Right atrium auricular region (tissue), 2 donors: ENCODE data around the gene BRD1. TPM values are rescaled to one million over a fixed set of nuclear protein-coding genes. Genes with fewer than 3 reads are reported as not detected.
"Not testable (repeated sequence)": the region's sequence is repeated elsewhere in the genome, so short reads cannot be mapped to it uniquely, and the experiment has no call there.

Source experiments
- DNase-seq: peaks from one replicate; pipeline ENCODE4 v3.0.0-alpha.2; 2019; ENCODE audit warnings: low spot score
- H3K27ac ChIP-seq, 2 donors: fragments of 200-600 bp; sonication (generic); 1 replicate in 1 of 2; 2 replicates in 1 of 2; pipeline ENCODE4 v1.5.1; 2016 to 2019
- H3K27me3 ChIP-seq, 2 donors: fragments of 200-600 bp; sonication (generic); one replicate each; pipeline versions ENCODE4 v1.5.1 to v1.6.0; 2017 to 2019
- H3K36me3 ChIP-seq: fragments of 200-600 bp; sonication (generic); one replicate; pipeline ENCODE4 v1.5.1; 2016
- H3K4me1 ChIP-seq, 2 donors: fragments of 200-600 bp; sonication (generic); one replicate each; pipeline versions ENCODE4 v1.5.1 to v1.6.0; 2017 to 2019
- H3K4me3 ChIP-seq, 2 donors: fragments of 200-600 bp; sonication (generic); 1 replicate in 1 of 2; 2 replicates in 1 of 2; pipeline ENCODE4 v1.5.1; 2017 to 2019; ENCODE audit warnings: mild to moderate bottlenecking in 1 of 2, moderate library complexity in 1 of 2
- H3K9me3 ChIP-seq, 2 donors: fragments of 200-600 bp; sonication (generic); one replicate each; pipeline ENCODE4 v1.5.1; 2019
- total RNA-seq, 2 donors: library from RNA; depleted of rRNA; stranded (reverse); fragments of >200 nt; gene quantifications; one replicate each; pipeline ENCODE4 v1.1.0, GENCODE V29; 2016
- TF ChIP-seq, protein P1 (sequence below), 2 donors: fragments of 200-600 bp; sonication (generic); IDR thresholded peaks; one replicate each; pipeline ENCODE4 v1.5.1; 2019; ENCODE audit warnings: antibody characterized with exemption in 2 of 2

Gene BRD1
- total RNA-seq, 2 donors from 2014 or later: 17.7 to 20.8 TPM

- no peak overlapping the region for H3K27ac ChIP-seq
- H3K4me1 ChIP-seq: peaks cover 0 to 51% of the 10 kb centered on the region in 2 donors
These were observed 2.2 kb downstream of the BRD1 start for GRCh38 chr22:49825436-49825835.

DNA sequence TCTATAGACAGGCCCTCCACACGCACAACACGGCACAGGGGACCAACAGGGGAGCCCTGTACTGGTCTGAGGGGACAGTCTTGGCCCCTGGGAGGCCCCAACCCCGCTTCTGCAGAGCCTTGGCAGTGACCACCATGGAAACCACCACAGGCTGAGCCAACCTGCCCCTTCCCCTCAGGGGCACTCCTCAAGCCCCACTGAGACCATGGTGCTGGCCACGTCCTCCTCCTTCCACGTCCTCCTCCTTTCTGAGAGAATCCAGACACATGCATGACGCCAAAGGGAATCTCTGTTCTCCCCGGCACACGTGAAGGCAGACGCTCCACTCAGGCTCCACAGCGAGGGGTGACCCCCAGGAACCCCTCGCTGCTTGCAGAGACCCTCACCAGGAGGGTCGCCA, 2.7 kb downstream of the BRD1 start:
- Histone ChIP-seq H3K4me1 (peaks cover 0 to 54% of the 10 kb centered on the region in 2 donors), H3K4me3 (no peak overlapping the region), H3K27ac (no peak overlapping the region), H3K9me3 (no peaks in the 10 kb centered on the region), H3K36me3 (peaks cover 38% of the 10 kb centered on the region), H3K27me3 (no peaks in the 10 kb centered on the region)
- TF ChIP-seq, protein P1, sequence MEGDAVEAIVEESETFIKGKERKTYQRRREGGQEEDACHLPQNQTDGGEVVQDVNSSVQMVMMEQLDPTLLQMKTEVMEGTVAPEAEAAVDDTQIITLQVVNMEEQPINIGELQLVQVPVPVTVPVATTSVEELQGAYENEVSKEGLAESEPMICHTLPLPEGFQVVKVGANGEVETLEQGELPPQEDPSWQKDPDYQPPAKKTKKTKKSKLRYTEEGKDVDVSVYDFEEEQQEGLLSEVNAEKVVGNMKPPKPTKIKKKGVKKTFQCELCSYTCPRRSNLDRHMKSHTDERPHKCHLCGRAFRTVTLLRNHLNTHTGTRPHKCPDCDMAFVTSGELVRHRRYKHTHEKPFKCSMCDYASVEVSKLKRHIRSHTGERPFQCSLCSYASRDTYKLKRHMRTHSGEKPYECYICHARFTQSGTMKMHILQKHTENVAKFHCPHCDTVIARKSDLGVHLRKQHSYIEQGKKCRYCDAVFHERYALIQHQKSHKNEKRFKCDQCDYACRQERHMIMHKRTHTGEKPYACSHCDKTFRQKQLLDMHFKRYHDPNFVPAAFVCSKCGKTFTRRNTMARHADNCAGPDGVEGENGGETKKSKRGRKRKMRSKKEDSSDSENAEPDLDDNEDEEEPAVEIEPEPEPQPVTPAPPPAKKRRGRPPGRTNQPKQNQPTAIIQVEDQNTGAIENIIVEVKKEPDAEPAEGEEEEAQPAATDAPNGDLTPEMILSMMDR (IDR thresholded peaks at IDR 0.05): no peak
- no peak for DNase-seq

More at GRCh38 chr22:49825436-49825835, 2.2 kb downstream of the BRD1 start:
- TF ChIP-seq, protein P1 (IDR thresholded peaks at IDR 0.05): no peak
- Histone ChIP-seq H3K9me3 (no peaks in the 10 kb centered on the region), H3K4me3 (peak overlapping the region in 1 of 2 donors; percentile 71), H3K36me3 (peaks cover 33% of the 10 kb centered on the region), H3K27me3 (no peaks in the 10 kb centered on the region)
- DNase-seq: no peak

GRCh38 chr22:49824185-49824925, 3.3 kb downstream of the BRD1 start:
- no peaks in the 10 kb centered on the region for H3K27me3 ChIP-seq
- H3K36me3 ChIP-seq: peaks cover 38% of the 10 kb centered on the region
- no peak for DNase-seq
- no peak overlapping the region for H3K4me3 ChIP-seq
- peaks cover 0 to 54% of the 10 kb centered on the region in 2 donors for H3K4me1 ChIP-seq
- TF ChIP-seq, protein P1 (IDR thresholded peaks at IDR 0.05): no peak
- no peak overlapping the region for H3K27ac ChIP-seq
- no peaks in the 10 kb centered on the region for H3K9me3 ChIP-seq

- no peak overlapping the region for H3K27ac ChIP-seq
- no peak for DNase-seq
- TF ChIP-seq, protein P1 (IDR thresholded peaks at IDR 0.05): no peak
- H3K9me3 ChIP-seq: no peaks in the 10 kb centered on the region
- H3K36me3 ChIP-seq: peaks cover 45% of the 10 kb centered on the region
- peaks cover 0 to 54% of the 10 kb centered on the region in 2 donors for H3K4me1 ChIP-seq
- no peaks in the 10 kb centered on the region for H3K27me3 ChIP-seq
- H3K4me3 ChIP-seq: no peak overlapping the region
These were observed 4.2 kb downstream of the BRD1 start for GRCh38 chr22:49823289-49824045.

DNA sequence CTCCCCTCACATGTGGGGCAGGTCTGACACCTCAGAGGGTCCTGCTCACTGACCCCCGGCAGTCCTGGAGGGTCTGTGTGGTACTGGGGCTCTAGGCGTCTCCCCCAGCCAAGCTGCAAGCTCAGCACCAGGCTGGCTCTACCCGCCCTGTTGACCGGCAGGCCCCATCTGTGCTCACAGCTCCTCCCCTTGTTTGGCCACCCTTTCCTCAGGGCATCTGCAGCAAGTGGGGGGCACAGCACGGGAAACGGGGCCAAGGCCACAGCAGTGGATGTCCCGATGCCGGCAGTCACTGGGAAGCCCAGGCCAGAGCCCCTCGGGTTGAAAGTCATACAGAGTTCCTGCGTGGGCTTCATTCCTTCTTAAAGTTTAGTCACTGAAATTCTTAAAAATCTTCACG, 5.9 kb downstream of the BRD1 start:
- H3K9me3 ChIP-seq, H3K4me3 ChIP-seq, H3K27ac ChIP-seq, H3K27me3 ChIP-seq, DNase-seq: not testable (repeated sequence)
- Histone ChIP-seq H3K36me3 (peaks cover 62% of the 10 kb centered on the region), H3K4me1 (peaks cover 0 to 53% of the 10 kb centered on the region in 2 donors)

GRCh38 chr22:49820984-49821383, 6.7 kb downstream of the BRD1 start:
- H3K4me1 ChIP-seq: peaks cover 0 to 53% of the 10 kb centered on the region in 2 donors
- TF ChIP-seq, protein P1 (IDR thresholded peaks at IDR 0.05): no peak
- no peaks in the 10 kb centered on the region for H3K27me3 ChIP-seq
- peaks cover 64% of the 10 kb centered on the region for H3K36me3 ChIP-seq
- no peak for DNase-seq
- H3K27ac ChIP-seq: no peak overlapping the region
- no peaks in the 10 kb centered on the region for H3K9me3 ChIP-seq
- no peak overlapping the region for H3K4me3 ChIP-seq
